NCI-H446 treated with DMSO at 0.1 percent for 48 hours (cell line): ENCODE data around the gene ANK3.
A peak's percentile ranks its signal among the peaks of the same experiment; 100 is the strongest.
"Not testable (repeated sequence)": the region's sequence is repeated elsewhere in the genome, so short reads cannot be mapped to it uniquely, and the experiment has no call there.

Experiments
- DNase-seq: peaks from one replicate; lab custom pipeline; 2025; lab: John Stamatoyannopoulos, UW

Gene ANK3

DNA sequence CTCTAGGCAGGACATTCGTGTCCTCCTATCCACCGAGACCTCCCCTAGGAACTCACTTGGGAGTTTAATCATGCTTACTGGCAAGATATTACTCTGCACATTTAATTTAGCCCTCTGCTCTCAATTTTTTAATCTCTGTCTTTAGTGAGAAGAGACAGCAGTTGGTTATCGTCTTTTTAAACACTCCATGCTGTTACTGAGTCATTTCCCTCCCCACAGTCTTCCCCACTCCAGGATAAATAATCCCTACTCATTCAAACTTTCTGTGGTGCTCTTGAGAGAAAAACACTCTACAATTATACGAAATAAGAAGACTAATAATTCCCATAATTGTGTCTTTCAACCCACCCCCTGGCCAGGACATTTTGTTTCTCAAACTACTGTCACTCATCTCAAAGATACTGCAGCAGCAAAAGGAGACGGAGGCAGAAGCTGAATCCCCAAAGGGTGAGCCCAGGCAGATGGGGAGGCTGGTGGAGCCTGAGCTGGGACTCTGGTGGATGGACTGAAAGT is 84.2 kb downstream of the ANK3 start:
- no peak for DNase-seq

- DNase-seq = no peak
These were observed 84.8 kb downstream of the ANK3 start for GRCh38 chr10:60304829-60305379.

DNA sequence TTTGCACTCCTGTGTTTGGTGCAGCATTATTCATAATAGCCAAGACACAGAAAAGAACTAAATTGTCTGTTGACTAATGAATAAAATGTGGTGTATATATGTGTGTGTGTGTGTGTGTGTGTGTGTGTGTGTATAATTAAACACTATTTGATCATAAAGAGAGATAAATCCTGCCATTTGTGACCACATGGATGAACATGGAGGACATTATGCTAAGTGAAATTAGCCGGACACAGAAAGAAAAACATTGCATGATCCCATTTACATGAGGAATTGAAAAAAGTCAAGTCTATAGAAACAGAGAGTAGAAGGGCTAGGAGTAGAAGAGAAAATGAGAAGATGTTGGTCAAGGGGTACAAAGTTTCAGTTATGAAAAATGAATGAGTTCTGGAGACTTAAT is 85.9 kb downstream of the ANK3 start:
- DNase-seq = no peak

DNA sequence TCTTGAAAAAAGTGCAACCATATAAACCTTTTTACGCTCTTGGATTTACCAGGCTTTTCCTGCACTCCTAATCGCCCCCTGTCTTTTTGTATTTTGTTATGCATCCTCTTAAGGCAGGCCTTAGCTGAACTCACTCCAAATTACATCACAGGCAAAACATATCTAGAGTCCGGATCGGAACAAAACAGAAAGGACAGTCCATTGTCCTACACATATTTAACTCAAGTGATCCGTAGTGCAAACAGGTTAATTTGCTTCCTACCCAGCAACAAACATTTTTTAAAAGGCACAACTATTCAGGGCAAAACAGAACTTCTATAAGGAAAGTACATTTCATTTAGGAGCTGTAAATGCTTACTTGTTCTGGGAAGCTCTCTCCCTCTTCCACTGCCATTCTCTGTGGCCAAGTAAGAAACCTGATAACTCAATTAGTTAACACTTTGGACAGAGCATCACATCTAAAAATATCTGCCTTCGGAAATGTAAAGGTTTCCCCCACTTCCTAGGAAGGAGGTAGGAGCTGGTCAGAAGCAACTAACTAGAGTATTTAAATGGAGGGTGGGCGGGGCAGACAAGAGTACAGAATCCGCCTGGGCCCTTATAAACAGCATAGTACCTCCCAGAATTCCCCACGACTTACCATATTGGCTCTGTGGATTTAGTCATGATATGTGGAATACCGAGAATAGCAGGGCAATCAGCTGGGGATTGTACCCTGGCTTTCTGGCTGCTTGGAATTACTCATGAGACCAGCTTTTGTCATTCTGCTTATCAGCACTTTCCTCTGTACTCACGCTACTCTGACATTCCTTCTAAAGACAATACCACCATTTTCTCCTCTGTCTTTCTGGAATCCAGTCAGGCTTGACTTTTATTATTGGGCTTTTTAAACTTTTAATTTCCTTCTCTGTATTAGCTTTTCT is 89.5 kb downstream of the ANK3 start:
- DNase-seq = peak; percentile 21

DNA sequence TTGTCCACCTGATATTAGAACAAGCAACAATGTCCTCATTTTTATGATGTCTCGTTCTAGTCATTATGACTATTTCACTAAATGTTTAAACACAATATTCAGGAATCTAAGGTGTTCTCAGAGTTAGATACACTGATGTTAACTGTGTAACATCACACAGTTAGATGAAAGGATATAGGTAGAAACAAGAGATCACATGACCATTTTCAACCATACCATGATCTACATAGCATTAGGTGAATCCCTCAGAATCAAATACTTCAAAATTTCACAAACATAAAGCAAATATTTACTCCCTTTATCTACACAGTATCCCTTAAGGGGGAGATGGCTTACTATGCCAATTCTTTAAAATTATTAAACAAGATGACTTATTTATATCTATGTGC is 90.3 kb downstream of the ANK3 start:
- DNase-seq = no peak

DNA sequence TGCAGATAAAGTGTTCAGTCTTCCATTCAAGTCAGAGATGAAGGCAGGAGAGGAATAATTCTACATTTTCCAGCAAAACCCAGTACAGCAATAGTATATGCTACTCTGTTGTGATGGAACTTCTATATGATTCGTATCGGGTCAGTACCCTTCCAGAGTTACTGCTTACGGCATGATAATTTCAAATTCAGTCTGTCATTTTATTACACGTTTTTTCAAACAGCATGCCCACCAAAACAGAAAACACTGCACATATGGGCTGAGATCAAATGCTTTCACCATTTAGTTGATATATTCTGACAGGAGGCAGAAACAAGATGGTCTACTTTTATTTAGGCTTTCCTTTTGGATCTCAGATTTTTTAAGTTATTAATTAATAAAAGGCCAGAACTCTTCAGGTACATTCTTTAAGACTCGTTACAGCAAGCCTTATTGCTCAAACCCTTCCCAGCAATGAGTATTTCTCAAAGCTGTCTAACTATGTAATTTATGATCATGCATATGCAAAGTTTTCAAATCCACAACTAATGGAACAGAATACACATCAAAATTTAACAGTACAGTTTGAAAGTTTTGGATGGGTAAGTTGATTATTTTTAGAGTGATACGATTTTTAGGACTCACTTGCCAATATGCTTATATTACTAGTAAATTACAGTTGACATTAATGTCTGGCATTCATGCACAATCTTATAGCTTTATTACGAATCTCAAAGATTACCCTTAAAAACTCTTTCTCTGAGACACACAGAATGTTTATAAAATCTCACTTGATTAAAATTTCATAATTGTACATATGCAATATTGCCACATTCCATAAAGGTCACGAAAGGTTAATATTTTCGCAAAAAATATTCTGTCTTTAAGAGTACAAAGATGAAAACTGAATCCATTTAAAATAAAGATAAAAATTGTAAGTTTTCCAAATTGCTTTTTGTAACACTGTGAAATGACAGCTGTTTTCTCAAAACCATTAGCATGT is 91.0 kb downstream of the ANK3 start:
- DNase-seq = peak; percentile 33

GRCh38 chr10:60296073-60296472 is 93.6 kb downstream of the ANK3 start:
- no peak for DNase-seq

DNA sequence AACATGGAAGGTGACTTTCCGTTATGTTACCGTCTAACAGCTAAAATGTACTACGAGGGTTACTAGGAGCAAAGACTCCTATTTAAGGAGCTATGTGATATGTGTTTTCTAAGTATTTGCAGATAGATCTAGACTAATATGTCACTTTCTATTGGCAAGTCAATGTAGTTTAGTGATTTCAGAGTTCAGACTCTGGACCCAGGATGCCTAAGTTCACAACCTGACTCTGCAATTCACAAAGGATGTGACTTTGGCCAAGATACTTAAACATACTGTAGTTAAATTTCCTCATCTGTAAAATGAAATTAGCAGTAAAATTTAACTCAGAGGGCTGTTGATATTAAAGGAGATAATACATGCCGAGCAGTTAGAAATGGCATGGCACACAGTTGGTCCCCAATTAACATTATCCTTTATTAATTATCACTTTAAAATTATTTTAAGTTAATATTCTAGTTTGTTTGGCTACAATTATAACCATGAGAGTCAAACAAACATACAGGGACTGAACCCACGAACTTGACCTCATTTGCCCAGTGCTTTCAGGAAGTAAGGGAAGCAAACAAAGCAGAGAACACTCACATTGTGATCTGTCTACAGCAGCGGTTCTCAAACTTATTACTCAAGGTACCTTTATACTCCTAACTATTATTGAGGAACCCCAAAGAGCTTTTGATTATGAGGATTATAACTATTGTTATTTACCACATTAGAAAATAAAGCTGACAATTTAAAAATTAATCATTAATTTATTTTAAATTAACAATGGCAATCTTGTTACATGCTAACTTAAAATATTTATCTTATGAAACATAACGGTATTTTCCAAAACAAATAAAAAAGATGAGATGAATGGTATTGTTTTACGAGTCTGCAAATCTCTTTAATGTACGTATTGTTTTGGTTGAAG is 94.4 kb downstream of the ANK3 start:
- no peak for DNase-seq

DNA sequence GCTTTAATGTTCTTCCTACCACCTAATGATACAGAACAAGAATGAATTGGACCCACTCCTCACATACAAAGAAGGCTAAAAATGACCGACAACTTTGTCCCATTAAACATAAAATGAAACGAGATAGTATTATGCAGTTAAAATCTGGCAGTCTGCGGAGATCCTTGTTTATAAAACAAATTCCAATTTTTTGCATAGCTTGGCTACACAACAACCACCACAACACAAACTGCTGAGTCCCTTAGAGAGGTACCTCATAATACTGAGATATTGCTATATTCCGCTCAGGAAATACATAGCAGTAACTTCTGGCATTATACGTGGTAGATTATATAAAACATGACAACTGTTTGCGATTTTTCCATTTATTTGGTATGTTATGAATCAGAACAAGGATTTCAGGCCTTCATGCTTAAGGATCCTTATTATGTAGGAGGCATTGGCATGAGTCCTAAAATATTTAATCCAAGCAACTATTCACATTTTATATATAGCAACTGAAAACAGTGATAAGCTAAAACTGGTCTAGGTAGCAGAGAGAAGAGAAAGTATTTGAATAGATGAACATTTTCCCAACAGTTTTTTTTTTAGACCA is 96.0 kb downstream of the ANK3 start:
- no peak for DNase-seq

GRCh38 chr10:60292998-60293397 is 96.7 kb downstream of the ANK3 start:
- DNase-seq = no peak

DNA sequence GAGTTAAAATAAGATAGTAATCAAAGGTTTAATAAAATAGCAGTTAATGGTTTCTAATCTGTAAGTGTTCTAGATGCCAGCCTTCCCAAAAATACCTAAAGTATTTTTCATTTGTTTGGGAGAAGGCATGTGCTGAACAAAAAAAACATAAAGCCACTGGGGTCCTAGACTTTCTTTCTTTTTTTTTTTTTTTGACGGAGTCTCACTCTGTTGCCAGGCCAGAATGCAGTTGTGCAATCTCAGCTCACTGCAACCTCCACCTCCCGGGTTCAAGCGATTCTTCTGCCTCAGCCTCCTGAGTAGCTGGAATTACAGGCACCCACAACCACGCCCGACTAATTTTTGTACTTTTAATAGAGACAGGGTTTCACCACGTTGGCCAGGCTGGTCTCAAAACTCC is 97.1 kb downstream of the ANK3 start:
- not testable (repeated sequence) for DNase-seq

GRCh38 chr10:60291344-60291930 is 98.2 kb downstream of the ANK3 start:
- no peak for DNase-seq

GRCh38 chr10:60290558-60290957 is 99.1 kb downstream of the ANK3 start:
- DNase-seq = no peak

DNA sequence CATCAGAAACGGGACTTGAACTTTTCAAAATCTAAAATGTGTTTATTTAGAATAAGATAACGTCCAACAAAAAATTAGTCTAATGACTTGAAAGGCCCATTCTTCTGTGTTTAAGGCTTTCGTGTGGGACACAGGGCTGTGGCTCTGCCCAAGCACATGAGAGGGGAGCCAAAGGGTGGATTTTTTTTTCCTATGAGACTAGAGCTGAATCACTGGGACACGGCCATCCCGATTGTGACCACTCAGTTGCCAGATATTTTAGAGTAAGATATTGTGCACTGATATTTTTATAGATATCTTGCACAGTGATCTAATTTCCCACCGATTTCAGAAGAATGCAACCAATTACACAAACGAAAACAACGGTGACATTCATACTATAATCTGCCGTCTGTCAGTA is 99.9 kb downstream of the ANK3 start:
- no peak for DNase-seq

GRCh38 chr10:60288256-60288655 is 101.4 kb downstream of the ANK3 start:
- no peak for DNase-seq

GRCh38 chr10:60286559-60286958 is 103.1 kb downstream of the ANK3 start:
- DNase-seq = no peak

GRCh38 chr10:60283397-60283796 is 106.3 kb downstream of the ANK3 start:
- DNase-seq = no peak

DNA sequence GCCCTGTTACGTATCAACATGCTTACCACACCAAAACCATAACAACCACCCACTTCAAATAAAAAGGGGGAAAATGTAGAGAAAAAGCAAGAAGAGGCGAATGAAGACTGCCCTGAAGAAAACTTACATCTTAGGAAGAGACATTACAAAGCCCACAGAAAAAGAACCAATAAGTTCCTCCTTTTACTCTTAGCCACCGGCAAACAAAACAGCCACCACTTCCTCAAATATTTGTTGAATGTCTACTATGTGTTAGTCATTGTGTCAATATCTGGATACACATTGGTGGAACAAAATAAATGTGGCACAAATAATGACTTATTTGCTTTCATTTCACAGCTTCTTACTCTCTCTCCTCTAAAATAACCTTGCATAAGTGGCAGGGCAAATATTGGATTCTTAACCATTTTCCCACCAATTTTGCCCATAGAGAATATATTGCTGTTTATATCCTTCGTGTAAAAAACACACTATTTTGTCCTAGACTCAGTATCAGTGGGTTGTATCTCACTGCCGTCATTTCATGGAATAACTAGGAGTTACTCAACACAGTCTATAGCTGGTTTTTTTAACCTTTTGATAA is 106.8 kb downstream of the ANK3 start:
- DNase-seq = no peak

GRCh38 chr10:60281792-60282353 is 107.8 kb downstream of the ANK3 start:
- DNase-seq = no peak

GRCh38 chr10:60281331-60281730 is 108.3 kb downstream of the ANK3 start:
- no peak for DNase-seq
